ENCODE data around the gene PTMA.

DNA sequence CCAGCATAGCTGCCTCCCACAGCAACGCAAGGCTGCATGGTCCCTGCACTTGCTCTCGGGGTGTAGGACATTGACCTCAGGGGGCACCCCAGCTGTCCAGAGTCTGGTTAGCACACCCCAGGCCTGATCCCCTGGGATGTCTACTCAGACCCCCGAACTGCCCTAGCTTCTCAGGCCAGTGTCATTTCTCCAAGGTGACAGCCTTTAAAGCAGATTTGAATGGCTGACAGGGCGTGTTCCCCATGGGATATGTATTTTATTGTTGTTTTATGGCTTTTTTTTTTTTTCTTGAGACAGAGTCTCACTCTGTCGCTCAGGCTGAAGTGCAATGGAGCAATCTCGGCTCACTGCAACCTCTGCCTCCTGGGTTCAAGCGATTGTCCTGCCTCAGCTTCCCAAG is 40.8 kb upstream of the PTMA start:
- TF ChIP-seq, protein P1, sequence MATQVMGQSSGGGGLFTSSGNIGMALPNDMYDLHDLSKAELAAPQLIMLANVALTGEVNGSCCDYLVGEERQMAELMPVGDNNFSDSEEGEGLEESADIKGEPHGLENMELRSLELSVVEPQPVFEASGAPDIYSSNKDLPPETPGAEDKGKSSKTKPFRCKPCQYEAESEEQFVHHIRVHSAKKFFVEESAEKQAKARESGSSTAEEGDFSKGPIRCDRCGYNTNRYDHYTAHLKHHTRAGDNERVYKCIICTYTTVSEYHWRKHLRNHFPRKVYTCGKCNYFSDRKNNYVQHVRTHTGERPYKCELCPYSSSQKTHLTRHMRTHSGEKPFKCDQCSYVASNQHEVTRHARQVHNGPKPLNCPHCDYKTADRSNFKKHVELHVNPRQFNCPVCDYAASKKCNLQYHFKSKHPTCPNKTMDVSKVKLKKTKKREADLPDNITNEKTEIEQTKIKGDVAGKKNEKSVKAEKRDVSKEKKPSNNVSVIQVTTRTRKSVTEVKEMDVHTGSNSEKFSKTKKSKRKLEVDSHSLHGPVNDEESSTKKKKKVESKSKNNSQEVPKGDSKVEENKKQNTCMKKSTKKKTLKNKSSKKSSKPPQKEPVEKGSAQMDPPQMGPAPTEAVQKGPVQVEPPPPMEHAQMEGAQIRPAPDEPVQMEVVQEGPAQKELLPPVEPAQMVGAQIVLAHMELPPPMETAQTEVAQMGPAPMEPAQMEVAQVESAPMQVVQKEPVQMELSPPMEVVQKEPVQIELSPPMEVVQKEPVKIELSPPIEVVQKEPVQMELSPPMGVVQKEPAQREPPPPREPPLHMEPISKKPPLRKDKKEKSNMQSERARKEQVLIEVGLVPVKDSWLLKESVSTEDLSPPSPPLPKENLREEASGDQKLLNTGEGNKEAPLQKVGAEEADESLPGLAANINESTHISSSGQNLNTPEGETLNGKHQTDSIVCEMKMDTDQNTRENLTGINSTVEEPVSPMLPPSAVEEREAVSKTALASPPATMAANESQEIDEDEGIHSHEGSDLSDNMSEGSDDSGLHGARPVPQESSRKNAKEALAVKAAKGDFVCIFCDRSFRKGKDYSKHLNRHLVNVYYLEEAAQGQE (IDR thresholded peaks at IDR 0.05; ENCODE audit: borderline replicate concordance): no peak
- TF ChIP-seq TAF1 (IDR thresholded peaks at IDR 0.05; ENCODE audit: low read depth) (no peak), EZH2 (IDR thresholded peaks at IDR 0.05; ENCODE audit: borderline replicate concordance, insufficient read depth, low read length, poor library complexity, severe bottlenecking) (no peak)
- TF ChIP-seq, protein P2, sequence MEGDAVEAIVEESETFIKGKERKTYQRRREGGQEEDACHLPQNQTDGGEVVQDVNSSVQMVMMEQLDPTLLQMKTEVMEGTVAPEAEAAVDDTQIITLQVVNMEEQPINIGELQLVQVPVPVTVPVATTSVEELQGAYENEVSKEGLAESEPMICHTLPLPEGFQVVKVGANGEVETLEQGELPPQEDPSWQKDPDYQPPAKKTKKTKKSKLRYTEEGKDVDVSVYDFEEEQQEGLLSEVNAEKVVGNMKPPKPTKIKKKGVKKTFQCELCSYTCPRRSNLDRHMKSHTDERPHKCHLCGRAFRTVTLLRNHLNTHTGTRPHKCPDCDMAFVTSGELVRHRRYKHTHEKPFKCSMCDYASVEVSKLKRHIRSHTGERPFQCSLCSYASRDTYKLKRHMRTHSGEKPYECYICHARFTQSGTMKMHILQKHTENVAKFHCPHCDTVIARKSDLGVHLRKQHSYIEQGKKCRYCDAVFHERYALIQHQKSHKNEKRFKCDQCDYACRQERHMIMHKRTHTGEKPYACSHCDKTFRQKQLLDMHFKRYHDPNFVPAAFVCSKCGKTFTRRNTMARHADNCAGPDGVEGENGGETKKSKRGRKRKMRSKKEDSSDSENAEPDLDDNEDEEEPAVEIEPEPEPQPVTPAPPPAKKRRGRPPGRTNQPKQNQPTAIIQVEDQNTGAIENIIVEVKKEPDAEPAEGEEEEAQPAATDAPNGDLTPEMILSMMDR (IDR thresholded peaks at IDR 0.05; ENCODE audit: poor library complexity, severe bottlenecking): no peak

Data from neural cell (in vitro differentiated cells).